ENCODE data around the gene CSPG4. TPM values are rescaled to one million over a fixed set of nuclear protein-coding genes. Genes with fewer than 3 reads are reported as not detected.

CSPG4 gene
- total and polyA plus RNA-seq, 2 of the 13 experiments (the other 11 are each of a cell fraction or from before 2014, with no cell fraction given), result 0.01 to 0.04 TPM

GRCh38 chr15:75655931-75656330 lies 56.7 kb downstream of the CSPG4 start:
- POLR2A ChIA-PET, result no interaction called here

More at GRCh38 chr15:75655931-75656330, 56.7 kb downstream of the CSPG4 start:
- BruUV-seq (replicated peaks), result no TSS peak
- no peaks in the 10 kb centered on the region for H3K9me3 ChIP-seq (ENCODE audit: low read length)
- H3K36me3 ChIP-seq (replicated peaks in 1 of 2; ENCODE audit: control insufficient read depth in 1 of 2, insufficient read depth in 2 of 2, low read length in 2 of 2), result peaks cover 13 to 30% of the 10 kb centered on the region in 2 experiments; a peak in 4 of 5 replicates
- peaks cover 49% of the 10 kb centered on the region for H3K79me2 ChIP-seq (ENCODE audit: insufficient read depth, low read length)
- peaks cover 25% of the 10 kb centered on the region for H4K20me1 ChIP-seq (ENCODE audit: insufficient read depth, low read length)
- H3K9ac ChIP-seq (ENCODE audit: insufficient read depth, low read depth, low read length), result no peak overlapping the region
- in situ Hi-C loops (cut with HindIII; ENCODE audit: extremely low pct_ligation_motif_present, low pct_unique_long_range_greater_than_20kb) (no loop called here), intact Hi-C loops (cut with micrococcal nuclease; ENCODE audit: unreplicated experiment) (no loop called here)
- ATAC-seq (no peak), DNase-seq (ENCODE audit: low spot score) (no peak), FAIRE-seq (no peak)
- CTCF ChIA-PET (ENCODE audit: low intra/inter-chr PET ratio, low total read pairs), result no interaction called here
- TF ChIP-seq ZNF674 (CRISPR knock-in tag; IDR thresholded peaks at IDR 0.05; ENCODE audit: low read depth) (no peak), RFX1 (IDR thresholded peaks at IDR 0.05) (no peak), RELA (CRISPR knock-in tag; IDR thresholded peaks at IDR 0.05) (no peak), TAF1 (CRISPR knock-in tag; IDR thresholded peaks at IDR 0.05) (no peak)
- TF ChIP-seq, protein P1, sequence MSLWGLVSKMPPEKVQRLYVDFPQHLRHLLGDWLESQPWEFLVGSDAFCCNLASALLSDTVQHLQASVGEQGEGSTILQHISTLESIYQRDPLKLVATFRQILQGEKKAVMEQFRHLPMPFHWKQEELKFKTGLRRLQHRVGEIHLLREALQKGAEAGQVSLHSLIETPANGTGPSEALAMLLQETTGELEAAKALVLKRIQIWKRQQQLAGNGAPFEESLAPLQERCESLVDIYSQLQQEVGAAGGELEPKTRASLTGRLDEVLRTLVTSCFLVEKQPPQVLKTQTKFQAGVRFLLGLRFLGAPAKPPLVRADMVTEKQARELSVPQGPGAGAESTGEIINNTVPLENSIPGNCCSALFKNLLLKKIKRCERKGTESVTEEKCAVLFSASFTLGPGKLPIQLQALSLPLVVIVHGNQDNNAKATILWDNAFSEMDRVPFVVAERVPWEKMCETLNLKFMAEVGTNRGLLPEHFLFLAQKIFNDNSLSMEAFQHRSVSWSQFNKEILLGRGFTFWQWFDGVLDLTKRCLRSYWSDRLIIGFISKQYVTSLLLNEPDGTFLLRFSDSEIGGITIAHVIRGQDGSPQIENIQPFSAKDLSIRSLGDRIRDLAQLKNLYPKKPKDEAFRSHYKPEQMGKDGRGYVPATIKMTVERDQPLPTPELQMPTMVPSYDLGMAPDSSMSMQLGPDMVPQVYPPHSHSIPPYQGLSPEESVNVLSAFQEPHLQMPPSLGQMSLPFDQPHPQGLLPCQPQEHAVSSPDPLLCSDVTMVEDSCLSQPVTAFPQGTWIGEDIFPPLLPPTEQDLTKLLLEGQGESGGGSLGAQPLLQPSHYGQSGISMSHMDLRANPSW (CRISPR knock-in tag; IDR thresholded peaks at IDR 0.05; ENCODE audit: borderline replicate concordance), result no peak
- TF ChIP-seq, protein P2, sequence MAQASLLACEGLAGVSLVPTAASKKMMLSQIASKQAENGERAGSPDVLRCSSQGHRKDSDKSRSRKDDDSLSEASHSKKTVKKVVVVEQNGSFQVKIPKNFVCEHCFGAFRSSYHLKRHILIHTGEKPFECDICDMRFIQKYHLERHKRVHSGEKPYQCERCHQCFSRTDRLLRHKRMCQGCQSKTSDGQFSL (CRISPR knock-in tag; IDR thresholded peaks at IDR 0.05), result no peak
- TF ChIP-seq, protein P3, sequence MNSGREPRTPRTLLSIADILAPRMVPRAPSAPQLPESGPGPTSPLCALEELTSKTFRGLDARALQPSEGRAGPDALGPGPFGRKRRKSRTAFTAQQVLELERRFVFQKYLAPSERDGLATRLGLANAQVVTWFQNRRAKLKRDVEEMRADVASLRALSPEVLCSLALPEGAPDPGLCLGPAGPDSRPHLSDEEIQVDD (CRISPR knock-in tag; IDR thresholded peaks at IDR 0.05; ENCODE audit: borderline replicate concordance), result no peak
- H2AFZ ChIP-seq (ENCODE audit: low read length), result no peak overlapping the region
- WGBS (ENCODE audit: low lambda C conversion rate), result 76% methylated on average over 4 of the region's 4 CpGs
- no peak overlapping the region for H3K27ac ChIP-seq (ENCODE audit: extremely low read length, insufficient read depth, low read length)
- no peaks in the 10 kb centered on the region for H3K27me3 ChIP-seq (ENCODE audit: control insufficient read depth in 1 of 2, insufficient read depth in 2 of 2, low read length in 2 of 2)
- no peak overlapping the region for H3K4me3 ChIP-seq (replicated peaks in 1 of 3; ENCODE audit: insufficient read depth in 1 of 3, low read depth in 2 of 3, low read length in 3 of 3)
- H3K4me2 ChIP-seq (ENCODE audit: low read depth, low read length), result no peak overlapping the region
- peaks cover 58% of the 10 kb centered on the region for H3K4me1 ChIP-seq (ENCODE audit: insufficient read depth, low read length)

All from HepG2 (cell line).